ENCODE results near the gene GRIK3.

GRIK3 gene

GRCh38 chr1:36937371-36937770 is 96.9 kb downstream of the GRIK3 start:
- TF ChIP-seq CTCF (IDR thresholded peaks at IDR 0.05; ENCODE audit: insufficient read depth, low read depth, low read length, missing control alignments): no peak
- DNase-seq (ENCODE audit: low read depth): no peak
- H3K4me3 ChIP-seq (ENCODE audit: low read depth, low read length): no peak overlapping the region

GRCh38 chr1:36934061-36934460 is 100.3 kb downstream of the GRIK3 start:
- TF ChIP-seq CTCF (IDR thresholded peaks at IDR 0.05; ENCODE audit: insufficient read depth, low read depth, low read length, missing control alignments): no peak
- DNase-seq (ENCODE audit: low read depth): no peak
- H3K4me3 ChIP-seq (ENCODE audit: low read depth, low read length): no peak overlapping the region

GRCh38 chr1:36927826-36928225 is 106.5 kb downstream of the GRIK3 start:
- no peak for TF ChIP-seq CTCF (IDR thresholded peaks at IDR 0.05; ENCODE audit: insufficient read depth, low read depth, low read length, missing control alignments)
- H3K4me3 ChIP-seq (ENCODE audit: low read depth, low read length): no peak overlapping the region
- no peak for DNase-seq (ENCODE audit: low read depth)

GRCh38 chr1:36925251-36925650 is 109.1 kb downstream of the GRIK3 start:
- no peak for TF ChIP-seq CTCF (IDR thresholded peaks at IDR 0.05; ENCODE audit: insufficient read depth, low read depth, low read length, missing control alignments)
- DNase-seq (ENCODE audit: low read depth): no peak
- no peak overlapping the region for H3K4me3 ChIP-seq (ENCODE audit: low read depth, low read length)

GRCh38 chr1:36924282-36924811 is 110.0 kb downstream of the GRIK3 start:
- peak; percentile 45 for DNase-seq (ENCODE audit: low read depth)
- no peak for TF ChIP-seq CTCF (IDR thresholded peaks at IDR 0.05; ENCODE audit: insufficient read depth, low read depth, low read length, missing control alignments)
- H3K4me3 ChIP-seq (ENCODE audit: low read depth, low read length): no peak overlapping the region

- no peak overlapping the region for H3K4me3 ChIP-seq (ENCODE audit: low read depth, low read length)
- TF ChIP-seq CTCF (IDR thresholded peaks at IDR 0.05; ENCODE audit: insufficient read depth, low read depth, low read length, missing control alignments): no peak
- no peak for DNase-seq (ENCODE audit: low read depth)
Measured at GRCh38 chr1:36922593-36923426, 111.5 kb downstream of the GRIK3 start.
